HEK293 (cell line): ENCODE data around the gene SREBF2.

Experiments
- CTCF ChIA-PET: fragments of 350-600 bp; formaldehyde crosslinking; extraction: SDS; loops from one replicate; lab custom pipeline; 2021; ENCODE audit warnings: antibody characterized with exemption; lab: Yijun Ruan, JAX
- POLR2A ChIA-PET: fragments of 300-600 bp; formaldehyde crosslinking; extraction: SDS; loops from one replicate; lab custom pipeline; 2020; ENCODE audit warnings: antibody characterized with exemption, inconsistent platforms; lab: Yijun Ruan, JAX
- H3K27ac ChIP-seq: fragments of 200-500 bp; sonication (Bioruptor generic); 2 replicates; pipeline ENCODE4 v1.5.1; 2014; ENCODE audit warnings: low read depth, low read length, control low read depth, inconsistent platforms; ENCODE audit errors: extremely low read depth
- H3K36me3 ChIP-seq, 2 experiments: fragments of 200-500 bp in 1 of 2; sonication (Bioruptor generic) in 1 of 2; 1 replicate in 1 of 2; 2 replicates in 1 of 2; pipeline ENCODE4 v1.5.1; 2014 to 2017; ENCODE audit warnings: inconsistent platforms in 2 of 2, low read length in 2 of 2; ENCODE audit not compliant: control insufficient read depth in 2 of 2, insufficient read depth in 1 of 2
- H3K4me1 ChIP-seq: fragments of 200-500 bp; sonication (Bioruptor generic); 2 replicates; pipeline ENCODE4 v1.5.1; 2014; ENCODE audit warnings: mild to moderate bottlenecking, low read length, inconsistent platforms; ENCODE audit not compliant: control insufficient read depth, insufficient read depth
- H3K4me3 ChIP-seq: 2 replicates; pipeline ENCODE4 v1.5.1; 2011; ENCODE audit warnings: low read depth, mild to moderate bottlenecking, control low read depth, low read length, moderate library complexity
- H3K9me3 ChIP-seq: fragments of 200-500 bp; sonication (Bioruptor generic); 2 replicates; pipeline ENCODE4 v1.5.1; 2014; ENCODE audit warnings: low read depth, low read length, inconsistent platforms; ENCODE audit not compliant: control insufficient read depth, insufficient read depth
- GLIS1 ChIP-seq: fragments of 450-650 bp; formaldehyde crosslinking; IDR thresholded peaks from 2 replicates; pipeline ENCODE4 v1.5.1; 2016; ENCODE audit warnings: missing biosample characterization, missing genetic modification characterization
- HOXC10 ChIP-seq: sonication (generic); formaldehyde crosslinking; IDR thresholded peaks from 2 replicates; pipeline ENCODE4 v1.8.1; 2023; ENCODE audit warnings: mild to moderate bottlenecking, missing genetic modification reagents
- PRDM1 ChIP-seq: fragments of 450-650 bp; formaldehyde crosslinking; IDR thresholded peaks from 2 replicates; pipeline ENCODE4; 2016; ENCODE audit warnings: missing biosample characterization, missing genetic modification characterization
- SP7 ChIP-seq: fragments of 450-650 bp; formaldehyde crosslinking; IDR thresholded peaks from 2 replicates; pipeline ENCODE4 v1.5.1; 2016; ENCODE audit warnings: missing biosample characterization, missing genetic modification characterization
- ZBTB17 ChIP-seq: fragments of 450-650 bp; formaldehyde crosslinking; IDR thresholded peaks from 2 replicates; pipeline ENCODE4 v1.5.1; 2016; ENCODE audit warnings: missing biosample characterization, missing genetic modification characterization
- ZBTB20 ChIP-seq: fragments of 450-650 bp; formaldehyde crosslinking; IDR thresholded peaks from 2 replicates; pipeline ENCODE4 v1.5.1; 2016; ENCODE audit warnings: missing biosample characterization, missing genetic modification characterization
- ZNF148 ChIP-seq: fragments of 450-650 bp; formaldehyde crosslinking; IDR thresholded peaks from 2 replicates; pipeline ENCODE4 v1.5.0; 2017; ENCODE audit warnings: missing biosample characterization, missing genetic modification characterization, borderline replicate concordance
- ZNF175 ChIP-seq: fragments of 450-650 bp; formaldehyde crosslinking; IDR thresholded peaks from 2 replicates; pipeline ENCODE4 v1.5.1; 2016; ENCODE audit warnings: missing biosample characterization, missing genetic modification characterization
- ZNF2 ChIP-seq: fragments of 450-650 bp; formaldehyde crosslinking; IDR thresholded peaks from 2 replicates; pipeline ENCODE4 v1.5.1; 2016; ENCODE audit warnings: missing biosample characterization, missing genetic modification characterization
- ZNF302 ChIP-seq: fragments of 450-650 bp; formaldehyde crosslinking; IDR thresholded peaks from 2 replicates; pipeline ENCODE4 v1.5.1; 2016; ENCODE audit warnings: missing biosample characterization, missing genetic modification characterization, low read depth
- ZNF37A ChIP-seq: fragments of 450-650 bp; IDR thresholded peaks from 2 replicates; pipeline ENCODE4 v1.5.1; 2018; ENCODE audit warnings: missing biosample characterization, missing genetic modification characterization
- ZNF404 ChIP-seq: fragments of 450-650 bp; formaldehyde crosslinking; IDR thresholded peaks from 2 replicates; pipeline ENCODE4 v1.5.1; 2017; ENCODE audit warnings: missing biosample characterization, missing genetic modification characterization
- ZNF510 ChIP-seq: fragments of 450-650 bp; formaldehyde crosslinking; IDR thresholded peaks from 2 replicates; pipeline ENCODE4 v1.5.1; 2018; ENCODE audit warnings: mild to moderate bottlenecking, missing genetic modification characterization, missing biosample characterization; ENCODE audit not compliant: insufficient replicate concordance
- ZNF626 ChIP-seq: fragments of 450-650 bp; sonication (Bioruptor Pico); formaldehyde crosslinking; IDR thresholded peaks from 2 replicates; pipeline ENCODE4 v1.5.1; 2018; ENCODE audit warnings: missing biosample characterization, missing genetic modification characterization, inconsistent platforms
- ZNF670 ChIP-seq: fragments of 450-650 bp; formaldehyde crosslinking; IDR thresholded peaks from 2 replicates; pipeline ENCODE4 v1.5.1; 2016; ENCODE audit warnings: missing biosample characterization, missing genetic modification characterization, low read depth
- ZNF843 ChIP-seq: fragments of 450-650 bp; formaldehyde crosslinking; IDR thresholded peaks from 2 replicates; pipeline ENCODE4 v1.5.1; 2016; ENCODE audit warnings: missing biosample characterization, missing genetic modification characterization
- TF ChIP-seq, protein P1 (sequence below): fragments of 450-650 bp; formaldehyde crosslinking; IDR thresholded peaks from 2 replicates; pipeline ENCODE4 v1.5.1; 2016; ENCODE audit warnings: missing biosample characterization, missing genetic modification characterization

Gene SREBF2

GRCh38 chr22:41857155-41857859 lies 24.4 kb downstream of the SREBF2 start (continued):
- no peak for TF ChIP-seq ZNF510 (tag by site-specific recombination)

DNA sequence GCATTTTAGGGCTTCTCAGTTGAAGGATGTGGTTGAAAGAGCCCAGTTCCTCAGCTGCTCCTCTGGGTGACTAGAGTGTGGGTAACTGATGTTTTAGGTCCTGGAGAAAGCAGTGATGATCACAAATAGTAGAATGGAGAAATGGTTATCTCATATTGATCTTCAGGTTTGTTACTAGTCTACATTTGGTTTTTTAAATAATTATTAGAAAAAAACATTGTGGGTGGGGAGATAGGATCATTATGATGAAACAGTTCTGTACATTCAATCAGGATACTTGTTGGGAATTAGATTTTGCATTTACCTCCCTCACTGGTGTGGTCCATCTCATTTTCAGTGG lies 24.9 kb downstream of the SREBF2 start:
- ChIA-PET POLR2A (interaction anchor here (1.0 to 1.1 kb wide), 2 partner anchors 111 to 160 kb away, joined by 3 read pairs; no protein-coding TSS in a partner anchor), CTCF (interaction anchor here (0.6 to 4.9 kb wide), 20 partner anchors 11 to 935 kb away, joined by 3 to 61 read pairs (median 4); no protein-coding TSS in a partner anchor)
- H3K27ac ChIP-seq: no peak overlapping the region
- no peaks in the 10 kb centered on the region for H3K9me3 ChIP-seq
- H3K4me3 ChIP-seq: no peak overlapping the region
- peaks cover 14% of the 10 kb centered on the region for H3K4me1 ChIP-seq
- no peak for TF ChIP-seq ZNF404 (tag by site-specific recombination)
- TF ChIP-seq ZNF843: no peak
- no peak for TF ChIP-seq ZBTB17
- no peak for TF ChIP-seq ZNF626 (tag by site-specific recombination)
- TF ChIP-seq, protein P1, sequence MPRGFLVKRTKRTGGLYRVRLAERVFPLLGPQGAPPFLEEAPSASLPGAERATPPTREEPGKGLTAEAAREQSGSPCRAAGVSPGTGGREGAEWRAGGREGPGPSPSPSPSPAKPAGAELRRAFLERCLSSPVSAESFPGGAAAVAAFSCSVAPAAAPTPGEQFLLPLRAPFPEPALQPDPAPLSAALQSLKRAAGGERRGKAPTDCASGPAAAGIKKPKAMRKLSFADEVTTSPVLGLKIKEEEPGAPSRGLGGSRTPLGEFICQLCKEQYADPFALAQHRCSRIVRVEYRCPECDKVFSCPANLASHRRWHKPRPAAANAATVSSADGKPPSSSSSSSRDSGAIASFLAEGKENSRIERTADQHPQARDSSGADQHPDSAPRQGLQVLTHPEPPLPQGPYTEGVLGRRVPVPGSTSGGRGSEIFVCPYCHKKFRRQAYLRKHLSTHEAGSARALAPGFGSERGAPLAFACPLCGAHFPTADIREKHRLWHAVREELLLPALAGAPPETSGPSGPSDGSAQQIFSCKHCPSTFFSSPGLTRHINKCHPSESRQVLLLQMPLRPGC (tag by site-specific recombination): no peak
- TF ChIP-seq HOXC10: no peak
- TF ChIP-seq ZNF175: no peak
- no peak for TF ChIP-seq ZNF302 (tag by site-specific recombination)
- TF ChIP-seq, all 188 proteins: peak for 0
- peaks cover 0 to 4% of the 10 kb centered on the region in 2 experiments; a peak in 1 of 3 replicates for H3K36me3 ChIP-seq

DNA sequence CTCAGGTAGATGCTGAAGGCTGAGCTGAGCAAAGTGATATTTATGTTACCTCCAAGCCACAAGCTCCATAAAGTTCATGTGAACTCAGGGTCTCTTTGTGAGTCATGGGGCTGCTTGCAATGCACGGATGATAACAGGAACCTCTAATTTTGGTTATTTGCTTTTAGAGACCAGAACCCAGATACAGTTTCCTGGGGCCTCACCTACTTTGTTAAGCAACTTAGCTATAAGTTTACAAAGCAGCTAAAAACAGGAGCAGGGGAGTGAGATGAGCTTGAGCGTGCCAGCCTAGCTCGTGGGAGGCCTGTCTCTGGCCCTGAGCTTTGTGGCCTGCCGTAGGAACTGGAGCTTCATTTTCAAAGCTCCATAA lies 29.2 kb downstream of the SREBF2 start:
- no peak for TF ChIP-seq PRDM1 (tag by site-specific recombination)
- no peak for TF ChIP-seq ZNF670 (tag by site-specific recombination)
- TF ChIP-seq GLIS1 (tag by site-specific recombination): peak; percentile 77
- TF ChIP-seq ZNF148 (tag by site-specific recombination): no peak
- no peak for TF ChIP-seq ZNF2 (tag by site-specific recombination)
- no peak for TF ChIP-seq ZNF37A (tag by site-specific recombination)
- peak; percentile 94 for TF ChIP-seq ZBTB20 (tag by site-specific recombination)
- TF ChIP-seq SP7 (tag by site-specific recombination): peak; percentile 95
- Histone ChIP-seq H3K36me3 (peaks cover 6 to 7% of the 10 kb centered on the region in 2 experiments; a peak in 2 of 3 replicates), H3K27ac (peak overlapping the region; percentile 55), H3K9me3 (no peaks in the 10 kb centered on the region), H3K4me3 (no peak overlapping the region), H3K4me1 (peaks cover 15% of the 10 kb centered on the region)
- POLR2A ChIA-PET: interaction anchor here (0.6 to 0.9 kb wide), 3 partner anchors 61 to 85 kb away, joined by 3 to 4 read pairs (median 3); partner anchors contain the start of genes CCDC134 and CENPM
- CTCF ChIA-PET: interaction anchor here (0.6 to 2.8 kb wide), 7 partner anchors 20 to 165 kb away, joined by 3 to 22 read pairs (median 5); no protein-coding TSS in a partner anchor
